A549 treated with AZD9567 at 1 μM for 4 hours (cell line): ENCODE results near the gene GABBR2. TPM values are rescaled to one million over a fixed set of nuclear protein-coding genes. Genes with fewer than 3 reads are reported as not detected.

ENCODE experiments used
- total RNA-seq: library from RNA; stranded (reverse); fragments of 200-300 nt; extraction: Qiagen RNA extraction; gene quantifications from 5 replicates; pipeline ENCODE4 v1.2.3, GENCODE V29; 2022; ENCODE audit not compliant: insufficient read depth

The GABBR2 gene
- total RNA-seq, result 0.09 to 0.24 TPM (median 0.16 TPM) in 4 of 5 replicates, not detected in the other

DNA sequence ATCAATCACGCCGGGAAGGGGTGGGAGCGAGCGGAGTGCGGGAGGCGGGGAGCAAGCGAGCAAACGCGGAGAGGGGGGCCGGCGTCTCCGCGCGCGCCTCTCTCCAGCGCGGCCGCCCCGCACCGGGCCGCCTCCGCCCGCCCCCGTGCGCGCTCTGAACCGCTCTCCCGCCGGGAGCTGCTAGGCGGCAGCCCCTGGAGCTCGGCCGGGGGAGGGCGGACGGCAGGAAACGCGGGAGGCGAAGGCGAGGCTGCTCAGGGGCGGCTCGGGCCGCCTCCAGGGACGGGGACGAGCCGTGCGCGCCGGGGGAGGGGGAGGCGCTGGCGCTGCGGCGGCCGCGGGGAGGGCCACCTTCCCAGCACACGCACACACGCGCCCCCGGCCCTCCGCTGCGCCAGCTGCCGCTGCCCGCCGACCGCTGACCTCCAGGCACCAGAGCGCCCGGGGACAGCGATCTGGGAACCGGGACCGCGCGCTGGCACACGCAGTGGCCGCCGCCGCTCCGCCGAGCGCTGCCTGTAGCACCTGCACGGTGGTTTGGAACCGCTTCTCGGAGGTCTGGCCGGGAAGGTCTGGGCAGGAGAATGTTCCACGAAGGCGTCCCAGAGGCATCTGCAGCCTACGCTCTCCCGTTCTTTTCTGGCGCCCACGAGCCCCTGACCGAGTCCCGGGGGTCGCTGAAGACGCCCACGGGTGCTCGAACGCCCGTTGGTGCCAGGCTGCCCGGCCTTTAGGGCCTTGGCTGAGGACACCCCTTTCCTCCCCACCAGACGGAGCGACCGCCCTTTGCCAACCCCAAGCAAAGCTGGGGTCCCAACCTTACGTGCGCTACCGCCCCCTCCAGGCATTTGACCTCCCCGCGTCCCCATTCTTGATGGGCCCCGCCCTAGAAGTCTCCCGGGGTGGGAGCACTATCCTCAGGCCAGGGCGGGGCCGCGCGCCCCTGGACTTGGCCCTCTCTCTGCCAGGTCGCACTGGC is at the start of gene GABBR2:
TSS of gene GABBR2 (minus strand) at position 3 of the 979 bp plus-strand sequence. CDS start 198 bp downstream, outside the sequence.

DNA sequence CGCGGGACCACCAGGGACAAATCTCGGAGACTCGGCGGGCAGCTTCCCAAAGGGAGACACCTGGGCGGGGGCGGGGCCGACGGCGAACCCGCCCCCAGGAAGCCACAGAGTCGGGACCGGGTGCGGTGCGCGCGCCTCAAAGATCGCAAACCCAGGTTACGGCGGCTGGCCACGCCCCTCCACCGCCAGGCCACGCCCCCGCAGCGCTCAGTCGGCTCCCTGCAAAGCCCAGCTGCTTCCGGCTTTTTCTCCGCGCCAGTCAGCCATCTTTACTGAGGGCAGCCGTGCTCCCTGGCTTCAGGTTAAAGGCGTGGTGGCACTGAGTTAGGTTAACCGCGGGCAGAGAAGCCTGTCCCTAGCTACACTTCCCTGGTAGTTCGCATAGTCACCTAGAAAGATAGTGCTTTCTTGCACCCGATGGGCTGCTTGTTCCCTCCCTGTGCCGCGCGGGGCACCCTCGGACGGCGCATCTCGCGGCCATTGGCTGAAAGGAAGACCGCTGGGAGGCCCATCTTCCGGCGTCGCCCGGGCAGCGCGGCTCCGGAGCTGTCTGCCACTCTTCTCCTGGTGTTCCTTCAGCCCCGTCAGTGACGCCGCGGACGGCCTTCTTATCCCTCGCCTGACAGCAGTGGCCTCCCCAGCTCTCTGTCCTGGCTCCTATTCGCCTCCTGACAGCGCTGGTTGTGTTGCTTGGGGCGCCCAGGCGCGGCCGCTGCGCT is 453.0 kb downstream of the GABBR2 start, which contains the start of gene TBC1D2:
TSS of gene TBC1D2 (minus strand) at position 72 of the 719 bp plus-strand sequence. CDS start 108 bp downstream, outside the sequence.

Other genes with a start within 250 kb of the GABBR2 start
- gene ANKS6, start 87.6 kb upstream of the GABBR2 start, total RNA-seq, result 12.7 to 25.2 TPM (median 21.7 TPM) in 5 replicates
- gene GALNT12, start 98.7 kb upstream of the GABBR2 start, total RNA-seq, result 3.4 to 5.1 TPM (median 4.3 TPM) in 5 replicates
- 0.29 to 0.51 TPM (median 0.39 TPM) in 4 of 5 replicates, not detected in the other for gene COL15A1, start 235.0 kb upstream of the GABBR2 start, total RNA-seq